Transverse colon (tissue), 4 donors: ENCODE data around the gene GTPBP2.

ENCODE experiments used
- EP300 ChIP-seq: sonication (generic); formaldehyde crosslinking; IDR thresholded peaks from one replicate; pipeline ENCODE4 v1.6.1; 2017; ENCODE audit warnings: antibody characterized with exemption, low read depth
- POLR2A ChIP-seq: fragments of 450-650 bp; IDR thresholded peaks from one replicate; pipeline ENCODE4 v1.6.1; 2016; ENCODE audit warnings: antibody characterized with exemption, mild to moderate bottlenecking, moderate library complexity
- POLR2AphosphoS5 ChIP-seq, 3 donors: sonication (generic); formaldehyde crosslinking; IDR thresholded peaks; one replicate each; pipeline ENCODE4 v1.6.1; 2016; ENCODE audit warnings: antibody characterized with exemption in 3 of 3
- TF ChIP-seq, protein P1 (sequence below), 5 experiments: fragments of 200-600 bp in 3 of 5; fragments of 450-650 bp in 2 of 5; sonication (generic) in 3 of 5; IDR thresholded peaks; 1 replicate in 2 of 5; 2 replicates in 3 of 5; pipeline ENCODE4 v1.5.1; 2016 to 2017; ENCODE audit warnings: antibody characterized with exemption in 5 of 5, inconsistent platforms in 3 of 5, mild to moderate bottlenecking in 2 of 5, moderate library complexity in 1 of 5

DNA sequence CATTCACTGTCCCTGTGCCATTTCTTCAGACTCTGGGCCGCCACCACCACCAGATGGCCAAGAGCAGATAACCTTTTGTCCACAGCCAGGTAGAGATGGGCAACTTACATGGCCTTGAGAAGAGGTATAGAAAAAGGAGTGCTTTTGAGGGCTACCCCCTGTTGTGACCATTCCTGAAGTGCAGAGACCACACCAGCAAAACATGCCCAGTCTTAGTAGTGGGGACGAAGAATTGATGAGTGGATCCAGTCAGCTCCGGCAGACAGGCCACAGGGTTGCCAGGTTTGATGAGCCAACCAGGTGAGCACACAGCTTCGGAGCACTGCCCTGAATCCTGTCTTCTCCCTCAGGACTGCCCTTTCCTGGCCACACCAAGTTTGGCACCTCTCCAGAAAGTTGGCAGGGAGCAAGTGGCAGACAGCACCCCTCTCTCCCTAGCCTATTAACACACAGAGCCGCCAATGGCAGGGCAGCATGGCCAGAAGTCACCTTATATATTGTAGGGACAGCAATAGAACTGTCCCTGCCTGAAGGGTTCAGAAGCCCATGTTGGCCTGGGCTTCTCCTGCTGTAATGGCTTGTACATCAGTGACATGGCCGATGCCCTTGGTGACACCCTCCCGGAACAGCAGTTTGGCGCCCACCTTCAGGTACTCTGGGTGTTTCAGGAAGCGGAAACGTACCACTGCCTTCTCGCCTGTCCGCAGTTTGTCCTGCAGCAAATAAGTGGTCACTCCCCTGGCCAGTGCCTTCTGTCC, 7.8 kb downstream of the GTPBP2 start:
- TF ChIP-seq POLR2A (no peak), EP300 (no peak), POLR2AphosphoS5 (IDR thresholded peaks at IDR 0.05) (no peak)
- TF ChIP-seq, protein P1, sequence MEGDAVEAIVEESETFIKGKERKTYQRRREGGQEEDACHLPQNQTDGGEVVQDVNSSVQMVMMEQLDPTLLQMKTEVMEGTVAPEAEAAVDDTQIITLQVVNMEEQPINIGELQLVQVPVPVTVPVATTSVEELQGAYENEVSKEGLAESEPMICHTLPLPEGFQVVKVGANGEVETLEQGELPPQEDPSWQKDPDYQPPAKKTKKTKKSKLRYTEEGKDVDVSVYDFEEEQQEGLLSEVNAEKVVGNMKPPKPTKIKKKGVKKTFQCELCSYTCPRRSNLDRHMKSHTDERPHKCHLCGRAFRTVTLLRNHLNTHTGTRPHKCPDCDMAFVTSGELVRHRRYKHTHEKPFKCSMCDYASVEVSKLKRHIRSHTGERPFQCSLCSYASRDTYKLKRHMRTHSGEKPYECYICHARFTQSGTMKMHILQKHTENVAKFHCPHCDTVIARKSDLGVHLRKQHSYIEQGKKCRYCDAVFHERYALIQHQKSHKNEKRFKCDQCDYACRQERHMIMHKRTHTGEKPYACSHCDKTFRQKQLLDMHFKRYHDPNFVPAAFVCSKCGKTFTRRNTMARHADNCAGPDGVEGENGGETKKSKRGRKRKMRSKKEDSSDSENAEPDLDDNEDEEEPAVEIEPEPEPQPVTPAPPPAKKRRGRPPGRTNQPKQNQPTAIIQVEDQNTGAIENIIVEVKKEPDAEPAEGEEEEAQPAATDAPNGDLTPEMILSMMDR (IDR thresholded peaks at IDR 0.05): no peak
